Skin of body (tissue), 2 donors: ENCODE data around the gene ACCS. TPM values are rescaled to one million over a fixed set of nuclear protein-coding genes. Genes with fewer than 3 reads are reported as not detected.

Experiments
- DNase-seq: peaks from one replicate; lab custom pipeline; 2025; lab: John Stamatoyannopoulos, UW
- total RNA-seq: library from RNA; depleted of rRNA; stranded (reverse); fragments of >200 nt; gene quantifications from one replicate; pipeline ENCODE4 v1.2.3, GENCODE V29; 2014

The ACCS gene
- total RNA-seq, 1 donor from 2014 or later, result 30.5 TPM

- DNase-seq, result peak; percentile 70
Observed at GRCh38 chr11:44133335-44133946, 67.4 kb downstream of the ACCS start.

Other genes with a start within 250 kb of the ACCS start
- 25.8 TPM for gene ALKBH3, start 185.4 kb upstream of the ACCS start, total RNA-seq
- 12.0 TPM for gene C11orf96, start 123.6 kb upstream of the ACCS start, total RNA-seq
- not detected for gene ACCSL, start 18.3 kb upstream of the ACCS start, total RNA-seq
- gene EXT2, start 29.4 kb downstream of the ACCS start, total RNA-seq, result 76.6 TPM
- gene ALX4, start 243.9 kb downstream of the ACCS start, total RNA-seq, result 3.7 TPM